Body of pancreas (tissue), 4 donors: ENCODE measurements around the gene LRRFIP1. TPM values are rescaled to one million over a fixed set of nuclear protein-coding genes. Genes with fewer than 3 reads are reported as not detected.

Experiments used
- ATAC-seq: fragments of 150-250 bp; one replicate; pipeline ENCODE4 v1.9.1; 2016
- DNase-seq, 4 donors: peaks; one replicate each; pipeline ENCODE4 v3.0.0-alpha.2; 2019
- H3K27ac ChIP-seq, 4 donors: fragments of 200-600 bp; sonication (generic); 1 replicate in 3 of 4; 2 replicates in 1 of 4; pipeline versions ENCODE4 v1.5.1 to v1.6.1; 2016 to 2019; ENCODE audit warnings: mild to moderate bottlenecking in 1 of 4, mixed read lengths in 1 of 4, moderate library complexity in 1 of 4
- H3K27me3 ChIP-seq, 2 donors: fragments of 200-600 bp; sonication (generic); one replicate each; pipeline ENCODE4 v1.6.0; 2016; ENCODE audit warnings: mild to moderate bottlenecking in 1 of 2
- H3K36me3 ChIP-seq, 2 donors: fragments of 200-600 bp; sonication (generic); replicated peaks in 1 of 2; 2 replicates each; pipeline ENCODE4 v1.5.1; 2016; ENCODE audit warnings: low read depth in 2 of 2; ENCODE audit not compliant: insufficient read depth in 1 of 2
- H3K4me1 ChIP-seq: fragments of 200-600 bp; sonication (generic); one replicate; pipeline ENCODE4 v1.6.0; 2016
- H3K4me3 ChIP-seq, 2 donors: fragments of 200-600 bp; sonication (generic); 1 replicate in 1 of 2; 2 replicates in 1 of 2; pipeline ENCODE4 v1.5.1; 2016 to 2019
- H3K9me3 ChIP-seq, 3 donors: fragments of 200-600 bp; sonication (generic); 1 replicate in 2 of 3; 2 replicates in 1 of 3; pipeline ENCODE4 v1.5.1; 2016
- CTCF ChIP-seq, 7 experiments: fragments of 450-650 bp in 4 of 7; fragments of 200-600 bp in 3 of 7; sonication (generic) in 3 of 7; IDR thresholded peaks; one replicate each; pipeline ENCODE4 v1.5.1; 2016 to 2019; ENCODE audit warnings: antibody characterized with exemption in 7 of 7
- POLR2A ChIP-seq, 3 donors: fragments of 450-650 bp; IDR thresholded peaks; one replicate each; pipeline ENCODE4 v1.6.1; 2016; ENCODE audit warnings: antibody characterized with exemption in 3 of 3, mild to moderate bottlenecking in 2 of 3
- WGBS, 2 donors: methylation state at CpG; one replicate each; pipeline ENCODE4 v1.1.5; 2017; 5-methylcytosine and 5-hydroxymethylcytosine counted together
- intact Hi-C: fragments of 100-400 bp; cut with DNase I; formaldehyde crosslinking; loops from one replicate; pipeline ENCODE4 v1.15.1; 2023
- total RNA-seq, 2 donors: library from RNA; depleted of rRNA; stranded (reverse); fragments of >200 nt; gene quantifications; one replicate each; pipeline ENCODE4 v1.1.0, GENCODE V29; 2016

The LRRFIP1 gene
- total RNA-seq, 2 donors from 2014 or later, result 49.8 to 57.1 TPM

GRCh38 chr2:237732790-237733381 is 105.5 kb downstream of the LRRFIP1 start:
- no peaks in the 10 kb centered on the region for H3K27me3 ChIP-seq
- H3K27ac ChIP-seq, result peak overlapping the region; percentile 72 to 79 (median 78)
- no peaks in the 10 kb centered on the region for H3K36me3 ChIP-seq
- DNase-seq (peak in 3 of 4 donors; percentile 28 to 51 (median 50)), ATAC-seq (peak; percentile 21)
- H3K9me3 ChIP-seq, result no peaks in the 10 kb centered on the region
- no peak overlapping the region for H3K4me3 ChIP-seq
- WGBS, 2 donors, result 37 to 42% methylated on average over 12 to 13 of the region's 13 CpGs
- no peak for TF ChIP-seq CTCF (IDR thresholded peaks at IDR 0.05)
- no peak for TF ChIP-seq POLR2A (IDR thresholded peaks at IDR 0.05)
- peaks cover 32% of the 10 kb centered on the region for H3K4me1 ChIP-seq
- intact Hi-C loops, result no loop called here

- Histone ChIP-seq H3K27me3 (no peaks in the 10 kb centered on the region), H3K4me1 (peaks cover 32% of the 10 kb centered on the region), H3K27ac (peak overlapping the region; percentile 72 to 79 (median 78)), H3K36me3 (no peaks in the 10 kb centered on the region), H3K9me3 (no peaks in the 10 kb centered on the region), H3K4me3 (no peak overlapping the region)
- DNase-seq (peak in 3 of 4 donors; percentile 60 to 74 (median 66)), ATAC-seq (peak; percentile 71)
- whole genome bisulfite sequencing, 2 donors, result 32 to 72% methylated on average over 11 to 12 of the region's 13 CpGs
- intact Hi-C loops, result no loop called here
- no peak for TF ChIP-seq CTCF (IDR thresholded peaks at IDR 0.05)
- TF ChIP-seq POLR2A (IDR thresholded peaks at IDR 0.05), result peak in 1 of 3 donors; percentile 20
These were observed 106.4 kb downstream of the LRRFIP1 start for GRCh38 chr2:237733677-237734300.

DNA sequence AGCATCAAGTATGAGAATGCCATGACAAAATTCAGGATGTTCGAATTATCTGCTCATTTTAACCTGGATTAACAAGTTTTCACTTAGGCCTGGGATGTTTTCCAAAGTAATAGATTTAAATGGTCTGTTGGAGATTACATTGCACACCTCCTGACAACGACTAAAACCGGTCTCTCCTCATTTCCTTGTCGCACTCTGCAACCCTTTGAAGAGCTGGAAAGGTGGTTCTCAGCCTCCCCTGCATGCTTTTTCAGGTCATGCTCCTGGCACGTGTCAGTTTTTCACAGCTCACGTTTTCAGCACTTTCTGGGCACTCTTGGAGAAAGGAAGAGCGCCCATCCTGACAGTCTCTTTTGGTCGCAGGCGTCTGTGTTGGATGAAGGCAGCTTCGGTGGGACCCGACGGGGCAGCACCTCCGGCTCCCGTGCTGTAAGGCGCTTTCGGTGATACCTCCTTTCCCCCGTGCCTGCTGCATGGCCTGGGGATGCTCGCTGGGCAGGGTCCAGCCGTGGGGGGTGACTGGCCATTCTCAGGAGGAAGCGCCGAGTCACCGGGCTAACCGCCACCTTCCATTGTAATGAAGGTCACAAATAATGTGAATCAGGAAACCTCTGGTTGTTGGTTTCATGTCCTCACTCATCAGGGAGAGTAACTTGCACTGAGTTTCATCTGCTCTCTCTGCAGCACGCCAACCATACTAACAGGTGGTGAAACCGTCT is 107.7 kb downstream of the LRRFIP1 start:
- DNase-seq, result peak in 2 of 4 donors; percentile 42 to 45
- ATAC-seq, result peak; percentile 61
- Histone ChIP-seq H3K4me1 (peaks cover 32% of the 10 kb centered on the region), H3K27ac (peak overlapping the region; percentile 22 to 79 (median 75)), H3K36me3 (no peaks in the 10 kb centered on the region), H3K27me3 (no peaks in the 10 kb centered on the region), H3K4me3 (no peak overlapping the region), H3K9me3 (no peaks in the 10 kb centered on the region)
- no peak for TF ChIP-seq POLR2A (IDR thresholded peaks at IDR 0.05)
- no peak for TF ChIP-seq CTCF (IDR thresholded peaks at IDR 0.05)
- 78 to 80% methylated on average over 25 of the region's 25 CpGs for WGBS, 2 donors
- intact Hi-C loops, result no loop called here

- TF ChIP-seq CTCF (IDR thresholded peaks at IDR 0.05), result no peak
- TF ChIP-seq POLR2A (IDR thresholded peaks at IDR 0.05), result no peak
- Histone ChIP-seq H3K36me3 (no peaks in the 10 kb centered on the region), H3K9me3 (no peaks in the 10 kb centered on the region), H3K27me3 (no peaks in the 10 kb centered on the region), H3K4me3 (no peak overlapping the region), H3K4me1 (peaks cover 32% of the 10 kb centered on the region), H3K27ac (peak overlapping the region in 3 of 4 donors; percentile 22 to 78 (median 72))
- DNase-seq, result no peak
- 90% methylated on average over 8 of the region's 8 CpGs for WGBS, 2 donors
- no peak for ATAC-seq
- intact Hi-C loops, result no loop called here
These were observed 108.4 kb downstream of the LRRFIP1 start for GRCh38 chr2:237735798-237736197.
